ENCODE measurements around the gene CDH23.

CDH23 gene

GRCh38 chr10:71409516-71410104 lies 12.9 kb downstream of the CDH23 start:
- Histone ChIP-seq H3K9me3 (ENCODE audit: control insufficient read depth in 5 of 5, low read length in 5 of 5) (peaks cover 0 to 12% (median 2%) of the 10 kb centered on the region in 5 donors), H3K27me3 (ENCODE audit: control insufficient read depth in 5 of 5, insufficient read depth in 4 of 5, low read length in 5 of 5) (no peaks in the 10 kb centered on the region), H3K27ac (ENCODE audit: low read depth, low read length) (no peak overlapping the region), H3K4me1 (ENCODE audit: control insufficient read depth in 5 of 5, insufficient read depth in 5 of 5, low read length in 5 of 5) (no peaks in the 10 kb centered on the region), H3K36me3 (ENCODE audit: control insufficient read depth in 5 of 5, insufficient read depth in 5 of 5, low read length in 5 of 5) (no peaks in the 10 kb centered on the region), H3K4me3 (ENCODE audit: low read depth in 1 of 5, low read length in 5 of 5) (no peak overlapping the region), H3K9ac (ENCODE audit: low read length in 5 of 5) (no peak overlapping the region)

DNA sequence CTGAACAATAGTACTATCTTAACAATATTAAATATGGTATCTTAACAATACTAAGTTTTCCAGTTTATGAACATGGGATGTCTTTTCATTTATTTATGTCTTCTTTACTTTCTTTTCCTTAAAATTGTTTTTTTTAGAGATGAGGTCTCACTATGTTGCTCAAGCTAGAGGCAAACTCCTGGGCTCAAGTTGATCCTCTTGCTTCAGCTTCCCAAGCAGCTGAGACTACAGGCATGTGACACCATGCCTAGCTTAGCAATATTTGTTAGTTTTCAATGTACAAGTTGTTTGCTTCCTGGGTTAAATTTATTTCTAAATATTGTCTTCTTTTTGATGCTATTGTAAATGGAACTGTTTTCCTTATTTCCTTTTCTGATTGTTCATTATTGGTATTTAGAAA lies 16.9 kb downstream of the CDH23 start:
- H3K36me3 ChIP-seq (ENCODE audit: control insufficient read depth in 5 of 5, insufficient read depth in 5 of 5, low read length in 5 of 5) = no peaks in the 10 kb centered on the region
- no peaks in the 10 kb centered on the region for H3K4me1 ChIP-seq (ENCODE audit: control insufficient read depth in 5 of 5, insufficient read depth in 5 of 5, low read length in 5 of 5)
- peaks cover 0 to 12% (median 3%) of the 10 kb centered on the region in 5 donors for H3K9me3 ChIP-seq (ENCODE audit: control insufficient read depth in 5 of 5, low read length in 5 of 5)
- no peak overlapping the region for H3K27ac ChIP-seq (ENCODE audit: low read depth, low read length)
- H3K4me3 ChIP-seq (ENCODE audit: low read depth in 1 of 5, low read length in 5 of 5) = no peak overlapping the region
- no peak overlapping the region for H3K9ac ChIP-seq (ENCODE audit: low read length in 5 of 5)
- H3K27me3 ChIP-seq (ENCODE audit: control insufficient read depth in 5 of 5, insufficient read depth in 4 of 5, low read length in 5 of 5) = no peaks in the 10 kb centered on the region

GRCh38 chr10:71414359-71414758 lies 17.6 kb downstream of the CDH23 start:
- no peaks in the 10 kb centered on the region for H3K4me1 ChIP-seq (ENCODE audit: control insufficient read depth in 5 of 5, insufficient read depth in 5 of 5, low read length in 5 of 5)
- no peak overlapping the region for H3K27ac ChIP-seq (ENCODE audit: low read depth, low read length)
- H3K36me3 ChIP-seq (ENCODE audit: control insufficient read depth in 5 of 5, insufficient read depth in 5 of 5, low read length in 5 of 5) = no peaks in the 10 kb centered on the region
- H3K9me3 ChIP-seq (ENCODE audit: control insufficient read depth in 5 of 5, low read length in 5 of 5) = peaks cover 0 to 12% (median 3%) of the 10 kb centered on the region in 5 donors
- no peak overlapping the region for H3K4me3 ChIP-seq (ENCODE audit: low read depth in 1 of 5, low read length in 5 of 5)
- no peak overlapping the region for H3K9ac ChIP-seq (ENCODE audit: low read length in 5 of 5)
- H3K27me3 ChIP-seq (ENCODE audit: control insufficient read depth in 5 of 5, insufficient read depth in 4 of 5, low read length in 5 of 5) = no peaks in the 10 kb centered on the region

GRCh38 chr10:71419002-71419540 lies 22.4 kb downstream of the CDH23 start:
- Histone ChIP-seq H3K4me3 (ENCODE audit: low read depth in 1 of 5, low read length in 5 of 5) (no peak overlapping the region), H3K9ac (ENCODE audit: low read length in 5 of 5) (no peak overlapping the region), H3K27ac (ENCODE audit: low read depth, low read length) (no peak overlapping the region), H3K9me3 (ENCODE audit: control insufficient read depth in 5 of 5, low read length in 5 of 5) (peaks cover 0 to 3% (median 0%) of the 10 kb centered on the region in 5 donors), H3K36me3 (ENCODE audit: control insufficient read depth in 5 of 5, insufficient read depth in 5 of 5, low read length in 5 of 5) (no peaks in the 10 kb centered on the region), H3K27me3 (ENCODE audit: control insufficient read depth in 5 of 5, insufficient read depth in 4 of 5, low read length in 5 of 5) (no peaks in the 10 kb centered on the region), H3K4me1 (ENCODE audit: control insufficient read depth in 5 of 5, insufficient read depth in 5 of 5, low read length in 5 of 5) (no peaks in the 10 kb centered on the region)

GRCh38 chr10:71419750-71420149 lies 23.0 kb downstream of the CDH23 start:
- H3K27me3 ChIP-seq (ENCODE audit: control insufficient read depth in 5 of 5, insufficient read depth in 4 of 5, low read length in 5 of 5) = no peaks in the 10 kb centered on the region
- H3K27ac ChIP-seq (ENCODE audit: low read depth, low read length) = no peak overlapping the region
- H3K36me3 ChIP-seq (ENCODE audit: control insufficient read depth in 5 of 5, insufficient read depth in 5 of 5, low read length in 5 of 5) = no peaks in the 10 kb centered on the region
- H3K4me1 ChIP-seq (ENCODE audit: control insufficient read depth in 5 of 5, insufficient read depth in 5 of 5, low read length in 5 of 5) = peaks cover 0 to 6% (median 5%) of the 10 kb centered on the region in 5 donors
- H3K4me3 ChIP-seq (ENCODE audit: low read depth in 1 of 5, low read length in 5 of 5) = no peak overlapping the region
- no peak overlapping the region for H3K9ac ChIP-seq (ENCODE audit: low read length in 5 of 5)
- H3K9me3 ChIP-seq (ENCODE audit: control insufficient read depth in 5 of 5, low read length in 5 of 5) = peaks cover 0 to 3% (median 0%) of the 10 kb centered on the region in 5 donors

GRCh38 chr10:71421075-71421434 lies 24.3 kb downstream of the CDH23 start:
- H3K4me1 ChIP-seq (ENCODE audit: control insufficient read depth in 5 of 5, insufficient read depth in 5 of 5, low read length in 5 of 5) = peaks cover 0 to 19% (median 18%) of the 10 kb centered on the region in 5 donors
- H3K27me3 ChIP-seq (ENCODE audit: control insufficient read depth in 5 of 5, insufficient read depth in 4 of 5, low read length in 5 of 5) = no peaks in the 10 kb centered on the region
- H3K9me3 ChIP-seq (ENCODE audit: control insufficient read depth in 5 of 5, low read length in 5 of 5) = peaks cover 0 to 3% (median 0%) of the 10 kb centered on the region in 5 donors
- no peaks in the 10 kb centered on the region for H3K36me3 ChIP-seq (ENCODE audit: control insufficient read depth in 5 of 5, insufficient read depth in 5 of 5, low read length in 5 of 5)
- H3K9ac ChIP-seq (ENCODE audit: low read length in 5 of 5) = no peak overlapping the region
- no peak overlapping the region for H3K4me3 ChIP-seq (ENCODE audit: low read depth in 1 of 5, low read length in 5 of 5)
- H3K27ac ChIP-seq (ENCODE audit: low read depth, low read length) = no peak overlapping the region

DNA sequence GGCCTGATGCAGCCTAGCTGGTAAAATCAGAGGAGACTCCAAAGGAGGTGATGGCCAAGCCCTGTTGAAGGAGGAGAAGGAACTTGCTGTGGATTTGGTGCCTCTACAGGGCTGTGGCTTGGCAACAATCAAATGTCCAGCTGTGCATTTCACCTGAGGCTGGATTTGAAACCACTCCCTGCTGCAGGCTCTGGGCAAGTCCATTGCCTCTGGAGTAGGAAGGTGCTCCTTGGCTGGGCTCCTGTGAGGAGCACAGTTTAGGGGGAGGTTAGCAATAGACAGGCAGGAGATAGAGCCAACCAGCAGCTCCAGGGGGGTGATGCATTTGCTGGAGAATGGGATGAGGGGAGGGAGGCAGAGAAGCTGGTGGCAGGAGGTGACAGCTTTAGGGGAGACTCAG lies 26.5 kb downstream of the CDH23 start:
- peaks cover 0 to 1% (median 0%) of the 10 kb centered on the region in 5 donors for H3K9me3 ChIP-seq (ENCODE audit: control insufficient read depth in 5 of 5, low read length in 5 of 5)
- no peak overlapping the region for H3K9ac ChIP-seq (ENCODE audit: low read length in 5 of 5)
- no peaks in the 10 kb centered on the region for H3K27me3 ChIP-seq (ENCODE audit: control insufficient read depth in 5 of 5, insufficient read depth in 4 of 5, low read length in 5 of 5)
- no peaks in the 10 kb centered on the region for H3K36me3 ChIP-seq (ENCODE audit: control insufficient read depth in 5 of 5, insufficient read depth in 5 of 5, low read length in 5 of 5)
- H3K4me1 ChIP-seq (ENCODE audit: control insufficient read depth in 5 of 5, insufficient read depth in 5 of 5, low read length in 5 of 5) = peaks cover 0 to 22% (median 18%) of the 10 kb centered on the region in 5 donors
- H3K4me3 ChIP-seq (ENCODE audit: low read depth in 1 of 5, low read length in 5 of 5) = no peak overlapping the region
- no peak overlapping the region for H3K27ac ChIP-seq (ENCODE audit: low read depth, low read length)

GRCh38 chr10:71423901-71424300 lies 27.2 kb downstream of the CDH23 start:
- Histone ChIP-seq H3K4me1 (ENCODE audit: control insufficient read depth in 5 of 5, insufficient read depth in 5 of 5, low read length in 5 of 5) (peaks cover 0 to 22% (median 18%) of the 10 kb centered on the region in 5 donors), H3K9me3 (ENCODE audit: control insufficient read depth in 5 of 5, low read length in 5 of 5) (no peaks in the 10 kb centered on the region), H3K27me3 (ENCODE audit: control insufficient read depth in 5 of 5, insufficient read depth in 4 of 5, low read length in 5 of 5) (no peaks in the 10 kb centered on the region), H3K36me3 (ENCODE audit: control insufficient read depth in 5 of 5, insufficient read depth in 5 of 5, low read length in 5 of 5) (no peaks in the 10 kb centered on the region), H3K9ac (ENCODE audit: low read length in 5 of 5) (no peak overlapping the region), H3K4me3 (ENCODE audit: low read depth in 1 of 5, low read length in 5 of 5) (no peak overlapping the region), H3K27ac (ENCODE audit: low read depth, low read length) (no peak overlapping the region)

DNA sequence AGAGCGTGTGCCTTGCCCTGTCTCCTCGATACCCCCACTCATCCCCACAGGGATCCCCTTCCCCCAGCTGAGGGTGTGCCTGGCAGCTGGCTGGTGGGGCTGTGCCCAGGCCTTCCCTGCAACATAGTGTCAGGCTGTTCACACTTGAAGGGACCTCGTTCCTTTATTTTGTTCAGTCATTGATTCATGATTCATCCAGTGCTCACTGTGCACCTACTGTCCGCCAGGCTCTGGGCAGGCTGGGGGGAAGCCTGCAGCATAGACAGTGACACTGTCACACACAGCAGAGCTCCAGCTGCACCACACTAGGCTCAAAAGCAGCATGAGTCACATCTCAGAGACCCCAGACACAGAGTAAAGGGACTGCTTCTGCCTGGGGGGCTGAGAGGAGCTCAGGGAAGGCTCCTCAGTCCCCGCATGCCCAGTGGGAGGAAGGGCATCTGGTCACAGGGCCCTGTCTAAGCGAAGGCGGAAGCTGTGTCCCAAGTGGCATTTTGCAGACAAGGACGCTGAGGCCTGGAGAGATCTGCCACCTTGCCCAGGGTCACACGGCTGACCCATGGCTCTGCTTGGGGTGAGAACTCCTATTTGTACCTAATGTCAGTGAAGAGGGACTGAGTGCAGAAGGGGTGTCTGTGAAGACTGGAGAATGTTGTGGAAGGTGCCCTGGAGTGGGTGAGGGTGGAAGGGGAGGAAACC lies 27.9 kb downstream of the CDH23 start:
- Histone ChIP-seq H3K27me3 (ENCODE audit: control insufficient read depth in 5 of 5, insufficient read depth in 4 of 5, low read length in 5 of 5) (no peaks in the 10 kb centered on the region), H3K36me3 (ENCODE audit: control insufficient read depth in 5 of 5, insufficient read depth in 5 of 5, low read length in 5 of 5) (no peaks in the 10 kb centered on the region), H3K9me3 (ENCODE audit: control insufficient read depth in 5 of 5, low read length in 5 of 5) (no peaks in the 10 kb centered on the region), H3K4me1 (ENCODE audit: control insufficient read depth in 5 of 5, insufficient read depth in 5 of 5, low read length in 5 of 5) (peaks cover 0 to 25% (median 22%) of the 10 kb centered on the region in 5 donors), H3K9ac (ENCODE audit: low read length in 5 of 5) (peak overlapping the region in 1 of 5 donors; percentile 21), H3K4me3 (ENCODE audit: low read depth in 1 of 5, low read length in 5 of 5) (no peak overlapping the region), H3K27ac (ENCODE audit: low read depth, low read length) (peak overlapping the region; percentile 41)

DNA sequence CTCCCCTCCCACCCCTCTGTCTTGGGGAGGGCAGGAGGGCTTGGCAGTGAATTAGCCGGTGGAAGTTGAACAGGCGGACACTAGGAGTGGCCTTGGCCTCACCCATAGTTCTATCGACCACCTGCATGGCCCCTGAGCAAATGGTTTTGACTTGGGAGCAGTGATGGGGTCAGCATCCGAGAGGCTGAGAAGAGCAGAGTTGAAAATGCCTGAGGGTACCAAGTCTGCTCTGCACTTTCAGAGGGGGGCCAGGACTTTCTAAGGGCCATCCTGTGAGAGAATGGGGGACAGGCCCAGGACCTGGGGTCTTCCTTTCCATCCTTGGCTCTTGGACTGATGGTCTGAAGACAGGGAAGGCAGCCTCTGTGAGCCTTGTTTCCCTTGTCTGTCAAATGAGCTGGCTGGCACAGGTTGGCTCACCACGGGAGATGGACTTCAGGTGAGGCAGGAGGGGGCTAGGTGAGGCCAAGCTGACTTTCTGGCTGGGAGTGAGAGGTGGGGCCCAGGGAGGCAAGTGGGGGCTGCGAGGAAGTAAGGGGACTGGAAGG lies 29.4 kb downstream of the CDH23 start:
- peaks cover under 1 to 27% (median 23%) of the 10 kb centered on the region in 5 donors for H3K4me1 ChIP-seq (ENCODE audit: control insufficient read depth in 5 of 5, insufficient read depth in 5 of 5, low read length in 5 of 5)

More for the DNA sequence above, 29.4 kb downstream of the CDH23 start:
- H3K4me3 ChIP-seq (ENCODE audit: low read depth in 1 of 5, low read length in 5 of 5) = no peak overlapping the region
- no peak overlapping the region for H3K9ac ChIP-seq (ENCODE audit: low read length in 5 of 5)
- no peaks in the 10 kb centered on the region for H3K9me3 ChIP-seq (ENCODE audit: control insufficient read depth in 5 of 5, low read length in 5 of 5)
- no peaks in the 10 kb centered on the region for H3K36me3 ChIP-seq (ENCODE audit: control insufficient read depth in 5 of 5, insufficient read depth in 5 of 5, low read length in 5 of 5)
- no peak overlapping the region for H3K27ac ChIP-seq (ENCODE audit: low read depth, low read length)
- no peaks in the 10 kb centered on the region for H3K27me3 ChIP-seq (ENCODE audit: control insufficient read depth in 5 of 5, insufficient read depth in 4 of 5, low read length in 5 of 5)

All from subcutaneous abdominal adipose tissue (tissue), 5 donors.